SJCRH30 (cell line): ENCODE measurements around the gene SLIT1. TPM values are rescaled to one million over a fixed set of nuclear protein-coding genes. Genes with fewer than 3 reads are reported as not detected.
A peak's percentile ranks its signal among the peaks of the same experiment; 100 is the strongest.
"Not testable (repeated sequence)": the region's sequence is repeated elsewhere in the genome, so short reads cannot be mapped to it uniquely, and the experiment has no call there.

Source experiments
- DNase-seq, 2 experiments: peaks; one replicate each; pipeline ENCODE4 v3.0.0-alpha.2; 2015 to 2020
- H3K27ac ChIP-seq: fragments of 250-450 bp; sonication (Bioruptor Pico); 2 replicates; pipeline ENCODE4 v1.5.1; 2020; ENCODE audit warnings: mild to moderate bottlenecking, moderate library complexity
- H3K27me3 ChIP-seq: fragments of 250-450 bp; sonication (Bioruptor Pico); 2 replicates; pipeline ENCODE4 v1.5.1; 2020; ENCODE audit warnings: mild to moderate bottlenecking, moderate library complexity
- H3K36me3 ChIP-seq: fragments of 250-450 bp; sonication (Bioruptor Pico); 2 replicates; pipeline ENCODE4 v1.5.1; 2020; ENCODE audit warnings: mild to moderate bottlenecking, moderate library complexity
- H3K4me1 ChIP-seq: fragments of 250-450 bp; sonication (Bioruptor Pico); 2 replicates; pipeline ENCODE4 v1.5.1; 2020; ENCODE audit warnings: mild to moderate bottlenecking, moderate library complexity
- H3K4me3 ChIP-seq: fragments of 250-450 bp; sonication (Bioruptor Pico); 2 replicates; pipeline ENCODE4 v1.5.1; 2020; ENCODE audit warnings: mild to moderate bottlenecking, moderate library complexity
- H3K9me3 ChIP-seq: fragments of 250-450 bp; sonication (Bioruptor Pico); replicated peaks from 2 replicates; pipeline ENCODE4 v1.5.1; 2020; ENCODE audit warnings: mild to moderate bottlenecking, moderate library complexity
- total RNA-seq: library from RNA; depleted of rRNA; stranded (reverse); fragments of >200 nt; shearing (Covaris generic); gene quantifications from 2 replicates; pipeline ENCODE4 v1.2.3, GENCODE V29; 2014

SLIT1 gene
- total RNA-seq, 1 experiment from 2014 or later, result 0.04 TPM

DNA sequence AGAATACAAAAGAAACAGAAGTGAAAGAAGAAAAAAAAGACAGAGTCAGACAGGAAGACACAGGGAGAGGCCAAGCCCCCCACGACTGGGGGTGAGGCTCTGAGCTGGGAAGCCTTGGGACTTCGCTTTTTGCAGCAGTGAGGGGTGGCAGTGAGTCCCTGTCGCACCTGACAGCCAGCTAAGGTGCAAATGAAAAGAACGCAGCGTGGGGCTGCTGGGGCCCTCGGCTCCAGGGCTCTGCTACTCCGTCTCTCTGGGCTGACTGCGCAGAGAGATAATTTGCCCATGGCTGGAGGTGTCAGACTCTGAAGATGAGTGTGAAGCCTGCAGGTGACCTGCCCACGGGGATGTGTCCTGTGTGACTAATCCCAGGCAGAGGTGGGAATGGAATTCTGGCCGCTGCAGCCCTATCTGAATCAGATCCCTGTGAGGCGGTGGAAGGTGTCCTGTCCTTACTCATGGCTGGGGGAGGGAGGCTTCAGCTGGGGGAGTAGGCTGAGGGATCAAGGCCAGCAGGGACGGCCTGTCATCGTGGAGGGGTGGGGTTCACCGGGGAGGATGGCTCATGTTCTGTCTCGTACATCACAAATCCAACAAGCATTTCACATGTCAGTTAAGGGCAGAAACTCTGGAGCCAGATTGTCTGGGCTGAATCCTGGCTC, 96.4 kb downstream of the SLIT1 start:
- Histone ChIP-seq H3K36me3 (no peaks in the 10 kb centered on the region), H3K27me3 (no peaks in the 10 kb centered on the region), H3K9me3 (no peaks in the 10 kb centered on the region), H3K4me1 (no peaks in the 10 kb centered on the region), H3K27ac (no peak overlapping the region), H3K4me3 (no peak overlapping the region)
- DNase-seq, result no peak

- no peaks in the 10 kb centered on the region for H3K36me3 ChIP-seq
- no peak overlapping the region for H3K27ac ChIP-seq
- no peaks in the 10 kb centered on the region for H3K4me1 ChIP-seq
- no peak overlapping the region for H3K4me3 ChIP-seq
- H3K9me3 ChIP-seq, result no peaks in the 10 kb centered on the region
- no peaks in the 10 kb centered on the region for H3K27me3 ChIP-seq
- DNase-seq, result no peak
These were observed 98.5 kb downstream of the SLIT1 start for GRCh38 chr10:97087296-97087695.

DNA sequence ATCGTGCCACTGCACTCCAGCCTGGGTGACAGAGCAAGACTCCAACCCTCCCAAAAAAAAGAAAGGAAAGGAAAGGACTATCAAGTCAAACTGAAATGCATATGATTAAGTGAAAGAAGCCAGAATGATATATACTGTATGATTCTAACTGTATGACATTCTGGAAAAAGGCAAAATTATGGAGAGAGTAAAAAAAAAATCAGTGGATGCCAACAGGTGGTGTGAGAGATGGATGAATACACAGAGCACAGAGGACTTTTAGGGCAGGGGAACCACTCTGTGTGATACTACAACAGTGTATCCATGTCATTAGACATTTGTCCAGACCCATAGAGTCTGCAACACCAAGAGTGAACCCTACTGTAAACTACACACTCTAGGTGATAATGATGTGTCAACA, 99.2 kb downstream of the SLIT1 start:
- Histone ChIP-seq H3K36me3 (no peaks in the 10 kb centered on the region), H3K27me3 (no peaks in the 10 kb centered on the region), H3K4me3 (no peak overlapping the region)

GRCh38 chr10:97083228-97083829, 102.4 kb downstream of the SLIT1 start:
- Histone ChIP-seq H3K36me3 (no peaks in the 10 kb centered on the region), H3K9me3 (no peaks in the 10 kb centered on the region), H3K27me3 (no peaks in the 10 kb centered on the region), H3K27ac (no peak overlapping the region), H3K4me3 (no peak overlapping the region), H3K4me1 (no peaks in the 10 kb centered on the region)
- no peak for DNase-seq

More for the DNA sequence above, 99.2 kb downstream of the SLIT1 start:
- H3K4me1 ChIP-seq, result no peaks in the 10 kb centered on the region
- no peaks in the 10 kb centered on the region for H3K9me3 ChIP-seq
- no peak overlapping the region for H3K27ac ChIP-seq
- DNase-seq, result no peak

- H3K27me3 ChIP-seq, H3K4me3 ChIP-seq, H3K27ac ChIP-seq, H3K4me1 ChIP-seq, H3K9me3 ChIP-seq, H3K36me3 ChIP-seq, DNase-seq: not testable (repeated sequence)
These were observed 103.2 kb downstream of the SLIT1 start for GRCh38 chr10:97082575-97082974.

DNA sequence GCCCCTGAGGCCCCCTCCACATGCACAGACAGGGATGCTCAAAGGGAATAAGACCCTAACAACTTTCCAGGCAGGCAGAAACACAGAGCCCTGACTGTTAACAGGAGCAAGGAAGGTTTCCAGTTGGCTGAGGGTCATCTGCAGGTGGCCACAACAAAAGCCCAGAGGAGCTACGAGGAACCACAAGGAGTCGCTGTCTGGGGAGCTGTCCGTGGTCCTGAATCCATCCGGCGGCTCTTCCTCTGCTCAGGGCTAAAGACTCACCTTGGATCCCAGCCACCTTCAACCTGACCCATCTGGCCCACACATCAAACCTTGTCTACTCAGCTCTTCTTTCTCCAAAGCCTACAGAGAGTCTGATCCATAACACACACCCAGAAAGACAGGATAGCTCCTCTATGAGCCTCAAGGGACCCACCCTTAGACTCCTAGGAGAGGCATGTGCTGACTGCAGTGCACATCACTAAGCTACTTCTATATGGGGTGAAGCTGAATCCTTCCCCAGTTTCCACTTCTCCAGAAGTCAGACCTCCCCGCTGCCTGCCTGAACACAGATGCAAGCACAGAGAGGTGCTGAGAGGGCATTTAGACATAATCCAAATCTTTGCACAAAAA, 104.0 kb downstream of the SLIT1 start:
- Histone ChIP-seq H3K36me3 (no peaks in the 10 kb centered on the region), H3K9me3 (no peaks in the 10 kb centered on the region), H3K4me3 (no peak overlapping the region), H3K27me3 (no peaks in the 10 kb centered on the region), H3K4me1 (no peaks in the 10 kb centered on the region), H3K27ac (no peak overlapping the region)
- peak; percentile 53 to 75 for DNase-seq

GRCh38 chr10:97080051-97080776, 105.5 kb downstream of the SLIT1 start:
- Histone ChIP-seq H3K4me1 (no peaks in the 10 kb centered on the region), H3K27ac (no peak overlapping the region), H3K27me3 (no peaks in the 10 kb centered on the region), H3K9me3 (no peaks in the 10 kb centered on the region), H3K4me3 (no peak overlapping the region), H3K36me3 (no peaks in the 10 kb centered on the region)
- DNase-seq, result no peak

DNA sequence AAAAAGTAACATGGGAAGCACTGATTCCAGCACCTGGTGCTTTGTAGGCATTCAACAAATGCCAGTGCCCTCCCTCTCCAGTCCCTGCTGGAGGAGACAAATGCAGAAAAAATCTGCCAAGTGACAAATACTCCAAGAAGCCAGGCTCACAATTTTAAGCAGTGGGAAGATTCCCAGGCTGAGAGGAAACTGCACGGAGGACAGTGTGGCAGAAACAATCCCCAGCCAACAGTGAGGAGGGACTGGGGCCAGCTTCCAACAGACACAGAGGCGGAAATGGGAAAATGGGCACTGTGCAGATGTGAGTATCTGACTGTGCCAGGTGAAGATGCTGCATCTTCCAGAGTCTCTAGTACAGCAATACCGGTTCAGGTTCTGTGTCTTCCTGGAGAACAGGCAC, 106.3 kb downstream of the SLIT1 start:
- Histone ChIP-seq H3K4me1 (no peaks in the 10 kb centered on the region), H3K9me3 (no peaks in the 10 kb centered on the region), H3K27ac (no peak overlapping the region), H3K27me3 (no peaks in the 10 kb centered on the region), H3K4me3 (no peak overlapping the region), H3K36me3 (no peaks in the 10 kb centered on the region)
- DNase-seq, result no peak

DNA sequence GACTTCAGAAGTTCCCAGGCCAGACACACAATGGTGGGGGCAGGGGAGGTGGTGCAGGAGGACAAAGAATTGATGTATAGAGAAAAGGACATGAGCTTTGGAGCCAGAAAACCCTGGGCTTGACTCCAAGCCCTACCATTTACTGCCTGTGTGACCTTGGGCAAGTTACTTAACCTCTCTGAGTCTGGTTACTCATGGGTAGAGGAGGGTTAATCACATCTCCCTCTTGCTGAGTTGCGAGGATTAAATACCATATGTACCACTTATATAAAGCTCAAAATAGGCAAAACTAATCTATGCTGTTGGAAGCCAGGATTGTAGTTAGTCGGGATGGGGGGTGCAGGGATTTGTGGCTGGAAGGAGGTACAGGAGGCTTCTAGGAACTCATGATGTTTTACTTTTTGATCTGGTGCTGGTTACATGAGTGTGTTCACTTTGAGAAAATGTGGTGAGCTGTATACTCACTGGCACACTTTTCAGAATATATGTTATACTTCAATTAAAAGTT, 106.8 kb downstream of the SLIT1 start:
- Histone ChIP-seq H3K36me3 (no peaks in the 10 kb centered on the region), H3K27ac (no peak overlapping the region), H3K27me3 (no peaks in the 10 kb centered on the region), H3K4me3 (no peak overlapping the region), H3K9me3 (no peaks in the 10 kb centered on the region), H3K4me1 (no peaks in the 10 kb centered on the region)
- DNase-seq, result no peak

DNA sequence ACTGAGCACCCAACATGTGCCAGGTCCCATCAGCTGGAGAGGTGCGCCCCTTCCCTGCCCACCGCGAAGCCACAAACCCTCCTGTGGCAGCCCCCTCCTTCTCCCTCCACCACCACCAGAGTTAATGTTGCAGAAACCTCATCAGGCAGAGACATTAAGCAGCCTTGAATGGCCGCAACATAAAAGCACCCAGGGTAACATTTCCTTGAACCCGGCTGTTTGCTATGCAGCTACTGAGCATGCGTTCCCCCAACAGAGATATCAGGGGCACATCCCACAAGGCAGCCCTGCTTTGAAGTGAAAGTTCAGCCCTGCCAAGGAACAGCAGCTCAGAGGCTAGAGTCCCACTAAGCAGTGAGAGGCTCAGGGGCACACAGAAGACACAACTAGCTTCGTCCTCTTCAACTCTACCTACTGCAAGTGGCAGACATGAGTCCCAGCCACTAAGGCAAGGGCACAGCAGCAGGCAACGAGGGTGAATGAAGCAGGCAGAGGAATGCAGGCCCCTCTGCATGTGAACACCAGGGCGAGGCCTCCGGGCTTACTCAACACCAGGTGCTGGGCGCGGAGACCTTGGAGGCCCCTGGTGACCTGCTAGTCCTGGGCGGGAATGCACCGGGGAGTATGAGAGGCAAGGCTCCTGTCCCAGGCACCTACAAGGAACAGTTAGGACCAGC, 107.4 kb downstream of the SLIT1 start:
- no peak for DNase-seq
- H3K36me3 ChIP-seq, result no peaks in the 10 kb centered on the region
- H3K4me3 ChIP-seq, result no peak overlapping the region
- H3K9me3 ChIP-seq, result no peaks in the 10 kb centered on the region
- no peak overlapping the region for H3K27ac ChIP-seq
- H3K4me1 ChIP-seq, result no peaks in the 10 kb centered on the region
- H3K27me3 ChIP-seq, result no peaks in the 10 kb centered on the region

DNA sequence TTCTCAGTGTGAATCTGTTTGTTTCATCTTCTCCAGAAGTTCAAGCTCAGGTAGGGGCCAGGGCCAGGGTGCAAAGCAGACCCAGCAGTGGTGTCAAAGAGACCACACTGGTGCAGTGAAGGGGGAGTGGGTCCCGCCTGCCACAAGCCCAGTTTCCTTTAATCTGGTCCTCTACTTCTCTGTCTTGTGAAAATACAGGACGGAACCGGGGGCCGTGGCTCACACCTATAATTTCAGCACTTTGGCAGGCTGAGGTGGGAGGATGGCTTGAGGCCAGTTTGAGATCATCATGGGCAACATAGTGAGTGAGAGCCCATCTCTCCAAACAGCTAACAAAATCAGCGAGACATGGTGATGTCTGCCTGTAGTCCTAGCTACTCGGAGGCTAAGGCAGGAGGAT, 109.0 kb downstream of the SLIT1 start:
- Histone ChIP-seq H3K36me3 (no peaks in the 10 kb centered on the region), H3K4me1 (no peaks in the 10 kb centered on the region), H3K4me3 (no peak overlapping the region), H3K27me3 (no peaks in the 10 kb centered on the region), H3K9me3 (no peaks in the 10 kb centered on the region), H3K27ac (no peak overlapping the region)
- no peak for DNase-seq

GRCh38 chr10:97075961-97076525, 109.7 kb downstream of the SLIT1 start:
- Histone ChIP-seq H3K36me3 (no peaks in the 10 kb centered on the region), H3K27me3 (no peaks in the 10 kb centered on the region), H3K4me1 (no peaks in the 10 kb centered on the region), H3K27ac (no peak overlapping the region), H3K4me3 (no peak overlapping the region), H3K9me3 (no peaks in the 10 kb centered on the region)
- DNase-seq, result peak in 1 of 2 experiments; percentile 17

DNA sequence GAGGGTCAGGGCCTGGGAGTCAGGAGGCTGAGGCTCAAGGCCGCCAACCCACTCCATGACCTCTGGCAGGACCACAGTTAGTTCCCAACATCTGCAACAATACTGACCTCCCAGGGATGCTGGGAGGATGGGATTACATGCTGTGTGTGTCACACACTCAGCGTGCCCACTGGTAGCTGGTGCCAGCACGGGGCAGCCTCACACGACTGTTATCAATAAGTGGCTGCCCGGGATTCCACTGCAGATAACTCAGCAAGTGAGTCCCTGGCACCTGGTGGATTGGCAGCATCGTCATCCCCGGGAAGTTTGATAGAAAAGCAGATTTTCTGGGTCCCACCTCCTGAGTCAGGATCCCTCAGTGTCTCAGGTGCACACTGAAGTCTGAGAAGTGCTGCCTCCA, 110.3 kb downstream of the SLIT1 start:
- H3K4me1 ChIP-seq, result no peaks in the 10 kb centered on the region
- no peaks in the 10 kb centered on the region for H3K36me3 ChIP-seq
- H3K4me3 ChIP-seq, result no peak overlapping the region
- no peaks in the 10 kb centered on the region for H3K9me3 ChIP-seq
- DNase-seq, result no peak
- no peak overlapping the region for H3K27ac ChIP-seq
- no peaks in the 10 kb centered on the region for H3K27me3 ChIP-seq
